ENCODE data around the gene GALNT17.

The GALNT17 gene

DNA sequence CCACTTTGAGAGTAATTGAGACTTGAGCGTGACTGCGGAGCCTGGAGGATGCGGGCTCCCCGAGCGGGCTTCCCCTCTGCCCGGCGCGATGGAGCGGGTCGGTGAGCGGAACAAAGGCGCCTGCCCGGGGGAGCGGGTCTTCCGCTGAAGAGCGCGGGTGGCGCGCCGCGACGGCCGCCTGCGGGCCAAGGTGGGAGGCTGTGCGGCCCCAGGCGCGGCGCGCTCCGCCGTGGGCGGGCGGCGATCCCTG is at the start of gene GALNT17:
Gene GALNT17, plus strand, starts transcription at position 18 of the 250 bp plus-strand sequence.
- H3K9me3 ChIP-seq (ENCODE audit: control insufficient read depth in 2 of 2, low read length in 2 of 2): no peaks in the 10 kb centered on the region
- no peaks in the 10 kb centered on the region for H3K4me1 ChIP-seq (ENCODE audit: control insufficient read depth in 2 of 2, insufficient read depth in 2 of 2, low read length in 2 of 2)
- H3K27me3 ChIP-seq (ENCODE audit: control insufficient read depth in 2 of 2, insufficient read depth in 2 of 2, low read length in 2 of 2): no peaks in the 10 kb centered on the region
- H3K4me3 ChIP-seq (ENCODE audit: low read length in 2 of 2): peak within 1 kb of the TSS; percentile 23 to 56
- no peak within 1 kb of the TSS for H3K27ac ChIP-seq (ENCODE audit: low read depth in 2 of 2, low read length in 2 of 2)
- H3K9ac ChIP-seq (ENCODE audit: low read depth in 1 of 2, low read length in 2 of 2): no peak within 1 kb of the TSS
- H3K36me3 ChIP-seq (ENCODE audit: control insufficient read depth in 2 of 2, insufficient read depth in 2 of 2, low read length in 2 of 2): no peaks in the 10 kb centered on the region

DNA sequence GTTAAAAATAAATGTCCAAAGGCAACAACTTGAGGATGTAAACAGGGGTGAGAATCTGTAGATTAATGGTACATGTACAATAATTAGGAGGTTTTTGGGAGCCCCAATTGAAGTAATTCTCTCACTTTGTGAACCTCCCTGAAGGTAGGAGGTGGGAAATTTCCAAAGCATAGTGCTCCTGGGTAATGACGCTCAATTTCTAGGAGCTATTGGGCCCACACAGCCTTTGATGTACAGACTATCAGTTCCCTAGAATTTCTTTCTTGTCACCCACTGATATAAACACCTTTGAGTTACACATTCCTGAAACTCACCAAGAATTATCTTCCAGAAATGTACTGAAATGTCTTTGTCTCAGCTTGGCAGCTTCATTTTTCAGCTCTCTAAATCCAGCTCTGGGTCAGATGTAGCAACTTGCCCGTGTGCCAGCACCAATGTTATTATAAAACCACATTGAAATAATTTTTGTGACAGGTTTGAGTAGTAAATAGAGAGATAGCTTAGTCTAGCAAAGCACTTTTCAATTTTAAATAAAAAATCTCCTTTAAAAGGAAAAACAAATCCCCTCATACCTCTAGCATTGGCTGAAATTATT is 36.6 kb upstream of the GALNT17 start:
- H3K9ac ChIP-seq (ENCODE audit: low read depth in 1 of 2, low read length in 2 of 2): no peak overlapping the region
- no peaks in the 10 kb centered on the region for H3K27me3 ChIP-seq (ENCODE audit: control insufficient read depth in 2 of 2, insufficient read depth in 2 of 2, low read length in 2 of 2)
- H3K36me3 ChIP-seq (ENCODE audit: control insufficient read depth in 2 of 2, insufficient read depth in 2 of 2, low read length in 2 of 2): no peaks in the 10 kb centered on the region
- no peak overlapping the region for H3K4me3 ChIP-seq (ENCODE audit: low read length in 2 of 2)
- no peaks in the 10 kb centered on the region for H3K9me3 ChIP-seq (ENCODE audit: control insufficient read depth in 2 of 2, low read length in 2 of 2)
- H3K27ac ChIP-seq (ENCODE audit: low read depth in 2 of 2, low read length in 2 of 2): no peak overlapping the region
- H3K4me1 ChIP-seq (ENCODE audit: control insufficient read depth in 2 of 2, insufficient read depth in 2 of 2, low read length in 2 of 2): no peaks in the 10 kb centered on the region

DNA sequence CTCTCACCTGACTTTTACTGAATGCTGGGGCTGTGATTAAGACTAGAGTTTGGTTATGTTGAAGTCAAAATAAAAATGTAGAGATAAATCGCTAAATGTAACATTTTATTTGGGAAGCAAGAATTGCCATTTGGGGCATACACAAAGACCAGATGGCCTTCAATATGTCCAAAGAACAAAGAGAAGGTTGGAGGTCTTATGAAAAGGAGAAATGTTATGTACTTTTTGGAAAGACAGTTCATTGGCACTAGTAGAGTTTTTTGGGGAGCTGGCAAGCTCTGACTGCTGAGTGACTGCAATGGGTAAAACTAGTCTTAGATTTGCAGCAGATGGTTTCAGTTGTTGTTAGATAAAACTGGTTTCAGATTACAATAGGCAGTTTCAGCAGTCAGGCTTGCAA is 35.6 kb upstream of the GALNT17 start:
- H3K27me3 ChIP-seq (ENCODE audit: control insufficient read depth in 2 of 2, insufficient read depth in 2 of 2, low read length in 2 of 2): no peaks in the 10 kb centered on the region
- H3K36me3 ChIP-seq (ENCODE audit: control insufficient read depth in 2 of 2, insufficient read depth in 2 of 2, low read length in 2 of 2): no peaks in the 10 kb centered on the region
- H3K27ac ChIP-seq (ENCODE audit: low read depth in 2 of 2, low read length in 2 of 2): no peak overlapping the region
- no peak overlapping the region for H3K4me3 ChIP-seq (ENCODE audit: low read length in 2 of 2)
- H3K9me3 ChIP-seq (ENCODE audit: control insufficient read depth in 2 of 2, low read length in 2 of 2): no peaks in the 10 kb centered on the region
- no peak overlapping the region for H3K9ac ChIP-seq (ENCODE audit: low read depth in 1 of 2, low read length in 2 of 2)
- no peaks in the 10 kb centered on the region for H3K4me1 ChIP-seq (ENCODE audit: control insufficient read depth in 2 of 2, insufficient read depth in 2 of 2, low read length in 2 of 2)

DNA sequence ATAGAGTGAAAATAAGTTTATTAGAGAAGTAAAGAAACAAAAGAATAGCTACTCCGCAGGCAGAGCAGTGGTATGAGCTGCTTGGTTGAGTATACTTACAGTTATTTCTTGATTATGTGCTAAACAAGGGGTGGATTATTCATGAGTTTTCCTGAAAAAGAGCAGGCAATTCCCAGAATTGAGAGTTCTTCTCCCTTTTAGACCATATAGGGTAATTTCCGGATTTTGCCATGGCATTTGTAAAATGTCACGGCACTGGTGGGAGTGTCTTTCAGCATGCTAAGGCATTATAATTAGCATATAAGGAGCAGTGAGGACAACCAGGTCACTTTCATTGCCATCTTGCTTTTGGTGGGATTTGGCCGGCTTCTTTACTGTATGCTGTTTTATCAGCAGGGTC is 25.7 kb upstream of the GALNT17 start:
- Histone ChIP-seq H3K4me1 (ENCODE audit: control insufficient read depth in 2 of 2, insufficient read depth in 2 of 2, low read length in 2 of 2) (no peaks in the 10 kb centered on the region), H3K27me3 (ENCODE audit: control insufficient read depth in 2 of 2, insufficient read depth in 2 of 2, low read length in 2 of 2) (no peaks in the 10 kb centered on the region), H3K36me3 (ENCODE audit: control insufficient read depth in 2 of 2, insufficient read depth in 2 of 2, low read length in 2 of 2) (no peaks in the 10 kb centered on the region), H3K9ac (ENCODE audit: low read depth in 1 of 2, low read length in 2 of 2) (no peak overlapping the region), H3K9me3 (ENCODE audit: control insufficient read depth in 2 of 2, low read length in 2 of 2) (no peaks in the 10 kb centered on the region), H3K4me3 (ENCODE audit: low read length in 2 of 2) (no peak overlapping the region), H3K27ac (ENCODE audit: low read depth in 2 of 2, low read length in 2 of 2) (no peak overlapping the region)

DNA sequence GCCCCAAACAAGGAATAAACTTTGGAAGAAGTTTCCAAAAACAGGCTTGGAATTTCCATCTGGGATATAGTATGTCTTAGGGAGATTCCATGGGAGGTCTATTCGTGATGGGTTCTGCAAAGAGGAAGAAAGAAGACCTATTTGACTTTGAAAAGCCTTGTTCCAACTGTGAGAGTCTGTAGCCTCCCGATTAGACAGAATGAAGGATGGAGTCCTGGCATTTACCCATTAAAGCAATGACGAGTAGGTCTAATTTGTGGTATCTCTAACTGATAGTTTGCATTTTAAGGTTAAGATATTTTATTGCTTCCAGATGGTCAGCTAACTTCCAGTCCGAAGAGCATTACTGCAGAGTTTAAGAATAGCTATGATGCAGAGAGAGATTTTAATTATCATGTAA is 19.5 kb upstream of the GALNT17 start:
- no peaks in the 10 kb centered on the region for H3K36me3 ChIP-seq (ENCODE audit: control insufficient read depth in 2 of 2, insufficient read depth in 2 of 2, low read length in 2 of 2)
- no peak overlapping the region for H3K4me3 ChIP-seq (ENCODE audit: low read length in 2 of 2)
- H3K27me3 ChIP-seq (ENCODE audit: control insufficient read depth in 2 of 2, insufficient read depth in 2 of 2, low read length in 2 of 2): no peaks in the 10 kb centered on the region
- H3K9me3 ChIP-seq (ENCODE audit: control insufficient read depth in 2 of 2, low read length in 2 of 2): no peaks in the 10 kb centered on the region
- H3K9ac ChIP-seq (ENCODE audit: low read depth in 1 of 2, low read length in 2 of 2): no peak overlapping the region
- H3K27ac ChIP-seq (ENCODE audit: low read depth in 2 of 2, low read length in 2 of 2): no peak overlapping the region
- no peaks in the 10 kb centered on the region for H3K4me1 ChIP-seq (ENCODE audit: control insufficient read depth in 2 of 2, insufficient read depth in 2 of 2, low read length in 2 of 2)

DNA sequence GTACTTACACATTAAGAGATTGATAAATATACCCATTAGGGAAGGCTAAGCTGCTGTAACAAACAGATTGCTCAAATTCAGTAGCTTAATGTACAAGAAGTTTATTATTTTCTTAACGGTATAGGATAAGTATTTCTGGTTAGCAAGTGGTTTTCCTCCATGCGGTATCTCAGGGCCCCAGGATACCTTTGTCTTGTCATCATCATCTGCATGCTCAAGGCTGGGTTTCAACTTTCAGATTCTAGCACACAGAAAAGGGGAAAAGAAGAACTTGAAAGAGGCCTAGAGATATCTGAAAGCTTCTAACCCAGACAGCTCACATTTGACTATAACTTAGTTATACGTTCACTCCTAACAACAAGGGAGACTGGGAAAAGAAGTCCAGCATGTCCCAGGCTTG is 11.8 kb upstream of the GALNT17 start:
- H3K27ac ChIP-seq (ENCODE audit: low read depth in 2 of 2, low read length in 2 of 2): no peak overlapping the region
- H3K27me3 ChIP-seq (ENCODE audit: control insufficient read depth in 2 of 2, insufficient read depth in 2 of 2, low read length in 2 of 2): no peaks in the 10 kb centered on the region
- H3K36me3 ChIP-seq (ENCODE audit: control insufficient read depth in 2 of 2, insufficient read depth in 2 of 2, low read length in 2 of 2): no peaks in the 10 kb centered on the region
- H3K4me3 ChIP-seq (ENCODE audit: low read length in 2 of 2): no peak overlapping the region
- no peaks in the 10 kb centered on the region for H3K9me3 ChIP-seq (ENCODE audit: control insufficient read depth in 2 of 2, low read length in 2 of 2)
- H3K9ac ChIP-seq (ENCODE audit: low read depth in 1 of 2, low read length in 2 of 2): no peak overlapping the region
- H3K4me1 ChIP-seq (ENCODE audit: control insufficient read depth in 2 of 2, insufficient read depth in 2 of 2, low read length in 2 of 2): no peaks in the 10 kb centered on the region

DNA sequence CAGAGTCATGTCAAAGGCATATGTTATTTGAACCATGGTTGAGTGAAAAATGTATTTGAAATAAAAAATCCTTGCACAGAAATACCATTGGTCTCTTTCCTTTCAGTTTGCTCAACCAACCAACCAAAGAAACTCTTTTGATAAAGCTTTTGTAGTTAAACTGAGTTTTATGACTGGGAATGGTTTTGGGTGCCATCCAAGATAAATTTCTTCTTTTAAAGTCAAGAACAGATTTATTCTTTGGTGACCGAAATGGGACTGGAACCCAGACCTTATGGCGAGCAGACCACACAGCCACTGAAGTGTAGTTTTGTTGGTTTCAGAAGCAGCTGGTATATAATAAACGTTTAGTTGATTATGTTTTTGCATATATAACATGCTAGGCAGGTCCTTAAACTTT is 2.8 kb upstream of the GALNT17 start:
- H3K4me1 ChIP-seq (ENCODE audit: control insufficient read depth in 2 of 2, insufficient read depth in 2 of 2, low read length in 2 of 2): no peaks in the 10 kb centered on the region
- H3K9me3 ChIP-seq (ENCODE audit: control insufficient read depth in 2 of 2, low read length in 2 of 2): no peaks in the 10 kb centered on the region
- no peak overlapping the region for H3K4me3 ChIP-seq (ENCODE audit: low read length in 2 of 2)
- no peaks in the 10 kb centered on the region for H3K36me3 ChIP-seq (ENCODE audit: control insufficient read depth in 2 of 2, insufficient read depth in 2 of 2, low read length in 2 of 2)
- no peaks in the 10 kb centered on the region for H3K27me3 ChIP-seq (ENCODE audit: control insufficient read depth in 2 of 2, insufficient read depth in 2 of 2, low read length in 2 of 2)
- no peak overlapping the region for H3K27ac ChIP-seq (ENCODE audit: low read depth in 2 of 2, low read length in 2 of 2)
- H3K9ac ChIP-seq (ENCODE audit: low read depth in 1 of 2, low read length in 2 of 2): no peak overlapping the region

DNA sequence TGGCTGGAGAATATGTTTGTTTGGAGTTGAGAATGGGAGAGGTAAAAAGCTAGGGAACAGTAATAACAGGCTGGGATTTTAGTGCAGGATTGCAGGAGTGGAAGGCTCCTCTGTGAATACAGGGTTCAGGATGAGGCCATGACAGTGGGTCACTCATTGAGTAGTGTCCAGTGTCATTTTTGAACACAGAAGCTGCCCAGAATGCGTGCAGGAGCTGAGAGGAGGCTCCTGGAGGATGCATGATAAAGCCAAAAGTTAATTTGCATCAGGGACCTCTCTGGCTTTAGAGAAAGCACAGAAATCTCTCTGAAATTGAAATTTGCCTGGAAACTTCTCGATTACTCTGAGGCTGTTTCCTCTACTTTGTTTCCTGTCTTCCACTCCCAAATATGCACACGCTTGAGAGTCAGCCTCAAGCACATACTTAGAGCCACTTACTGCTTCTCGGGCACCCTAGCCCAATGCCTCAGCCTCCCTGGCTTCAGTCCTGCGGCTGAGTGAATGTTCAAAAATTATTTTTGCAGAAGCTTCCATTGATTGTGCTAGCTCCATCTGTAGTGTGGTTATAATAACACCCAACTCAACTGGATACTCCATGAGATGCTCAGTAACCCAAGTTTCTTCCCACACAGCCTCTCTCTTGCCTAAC is 1.8 kb upstream of the GALNT17 start:
- no peak overlapping the region for H3K27ac ChIP-seq (ENCODE audit: low read depth in 2 of 2, low read length in 2 of 2)
- H3K27me3 ChIP-seq (ENCODE audit: control insufficient read depth in 2 of 2, insufficient read depth in 2 of 2, low read length in 2 of 2): no peaks in the 10 kb centered on the region

DNA sequence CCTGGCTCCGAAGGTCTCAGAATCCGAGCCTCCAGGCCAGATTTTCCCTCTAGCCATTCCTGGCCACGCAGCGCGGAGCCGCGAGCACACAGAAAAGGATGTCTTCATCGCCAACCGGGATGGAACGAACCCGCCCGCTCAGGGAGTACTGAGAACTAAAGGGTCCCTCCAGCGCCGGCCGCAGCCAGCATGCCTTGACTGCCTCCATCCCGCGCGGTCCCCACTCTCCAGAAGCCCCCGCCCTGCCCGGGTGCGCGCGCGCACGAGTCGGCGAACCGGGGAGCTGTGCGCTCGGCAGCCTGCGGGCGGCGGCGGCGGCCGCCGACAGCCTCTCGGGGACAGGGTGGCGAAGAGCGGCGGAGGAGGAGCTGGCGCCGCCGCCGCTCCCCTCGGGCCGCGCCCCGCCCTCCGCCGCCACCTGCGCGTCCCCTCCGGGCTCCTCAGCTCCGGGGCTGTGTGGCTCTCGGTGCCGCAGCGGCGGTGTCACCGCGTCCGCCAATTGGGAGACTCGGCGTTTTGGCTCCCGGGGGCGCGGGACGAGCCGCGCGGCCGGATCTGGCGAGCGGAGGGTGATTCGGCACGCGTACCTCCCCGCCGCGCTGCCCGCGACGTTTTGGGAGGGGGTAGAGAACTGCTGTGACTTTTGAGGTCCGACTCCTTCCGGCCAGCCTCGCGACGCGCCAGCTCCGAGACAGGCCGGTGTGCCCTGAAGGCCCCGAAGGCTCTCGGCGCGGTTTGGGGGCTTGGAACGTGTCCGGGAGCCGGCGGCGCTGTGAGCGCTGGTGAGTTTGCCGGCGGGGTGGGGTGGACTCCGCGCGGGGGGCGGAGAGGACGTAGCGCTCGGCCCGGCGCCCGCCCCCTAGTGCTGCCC is 453 bp upstream of the GALNT17 start:
- no peaks in the 10 kb centered on the region for H3K36me3 ChIP-seq (ENCODE audit: control insufficient read depth in 2 of 2, insufficient read depth in 2 of 2, low read length in 2 of 2)
- H3K9me3 ChIP-seq (ENCODE audit: control insufficient read depth in 2 of 2, low read length in 2 of 2): no peaks in the 10 kb centered on the region
- no peaks in the 10 kb centered on the region for H3K4me1 ChIP-seq (ENCODE audit: control insufficient read depth in 2 of 2, insufficient read depth in 2 of 2, low read length in 2 of 2)
- H3K9ac ChIP-seq (ENCODE audit: low read depth in 1 of 2, low read length in 2 of 2): no peak overlapping the region
- H3K27ac ChIP-seq (ENCODE audit: low read depth in 2 of 2, low read length in 2 of 2): no peak overlapping the region
- H3K27me3 ChIP-seq (ENCODE audit: control insufficient read depth in 2 of 2, insufficient read depth in 2 of 2, low read length in 2 of 2): no peaks in the 10 kb centered on the region
- H3K4me3 ChIP-seq (ENCODE audit: low read length in 2 of 2): peak overlapping the region; percentile 23 to 56

More for the DNA sequence above, 1.8 kb upstream of the GALNT17 start:
- Histone ChIP-seq H3K36me3 (ENCODE audit: control insufficient read depth in 2 of 2, insufficient read depth in 2 of 2, low read length in 2 of 2) (no peaks in the 10 kb centered on the region), H3K9ac (ENCODE audit: low read depth in 1 of 2, low read length in 2 of 2) (no peak overlapping the region), H3K4me1 (ENCODE audit: control insufficient read depth in 2 of 2, insufficient read depth in 2 of 2, low read length in 2 of 2) (no peaks in the 10 kb centered on the region), H3K4me3 (ENCODE audit: low read length in 2 of 2) (no peak overlapping the region), H3K9me3 (ENCODE audit: control insufficient read depth in 2 of 2, low read length in 2 of 2) (no peaks in the 10 kb centered on the region)

DNA sequence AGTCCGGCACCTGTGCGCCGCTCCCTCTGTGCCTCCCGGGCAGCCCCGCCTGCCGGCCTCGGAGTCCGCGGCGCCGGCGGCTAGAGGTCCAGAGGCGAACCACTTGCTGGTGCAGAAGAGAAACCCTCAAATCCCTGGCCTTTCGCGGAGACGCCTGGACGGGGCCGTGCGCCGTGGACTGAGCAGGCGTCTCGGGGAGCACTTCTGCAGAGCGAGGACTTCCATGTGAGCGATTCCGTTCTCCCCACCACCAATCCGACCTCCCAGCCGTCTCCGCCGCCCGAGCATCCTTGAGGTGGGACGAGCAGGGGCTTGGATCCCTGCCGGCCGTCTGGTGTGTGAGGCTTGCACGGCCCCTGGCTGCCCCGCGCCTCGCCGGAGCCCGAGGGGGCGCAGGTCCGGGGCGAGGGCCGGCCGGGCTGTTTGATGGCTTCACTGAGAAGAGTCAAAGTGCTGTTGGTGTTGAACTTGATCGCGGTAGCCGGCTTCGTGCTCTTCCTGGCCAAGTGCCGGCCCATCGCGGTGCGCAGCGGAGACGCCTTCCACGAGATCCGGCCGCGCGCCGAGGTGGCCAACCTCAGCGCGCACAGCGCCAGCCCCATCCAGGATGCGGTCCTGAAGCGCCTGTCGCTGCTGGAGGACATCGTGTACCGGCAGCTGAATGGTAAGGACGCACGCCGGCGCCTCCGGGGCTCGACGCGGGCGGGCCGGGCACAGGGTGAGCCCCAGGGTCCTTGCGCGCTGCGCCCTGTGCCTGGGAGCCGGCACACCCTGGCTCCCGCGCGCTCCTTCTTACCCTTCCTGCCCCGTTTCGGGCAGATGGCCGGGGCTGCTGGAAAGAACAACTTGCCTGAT is 660 bp downstream of the GALNT17 start:
- H3K36me3 ChIP-seq (ENCODE audit: control insufficient read depth in 2 of 2, insufficient read depth in 2 of 2, low read length in 2 of 2): no peaks in the 10 kb centered on the region
- no peaks in the 10 kb centered on the region for H3K27me3 ChIP-seq (ENCODE audit: control insufficient read depth in 2 of 2, insufficient read depth in 2 of 2, low read length in 2 of 2)
- no peaks in the 10 kb centered on the region for H3K4me1 ChIP-seq (ENCODE audit: control insufficient read depth in 2 of 2, insufficient read depth in 2 of 2, low read length in 2 of 2)
- no peak overlapping the region for H3K9ac ChIP-seq (ENCODE audit: low read depth in 1 of 2, low read length in 2 of 2)
- H3K27ac ChIP-seq (ENCODE audit: low read depth in 2 of 2, low read length in 2 of 2): no peak overlapping the region
- peak overlapping the region in 1 of 2 donors; percentile 23 for H3K4me3 ChIP-seq (ENCODE audit: low read length in 2 of 2)
- no peaks in the 10 kb centered on the region for H3K9me3 ChIP-seq (ENCODE audit: control insufficient read depth in 2 of 2, low read length in 2 of 2)
